Activated CD4-positive, CD25-positive, alpha-beta regulatory T cell treated with anti-CD3 and anti-CD28 coated beads, Interleukin-2, amount 50 U/mL, for 72 hours (primary cell): ENCODE measurements around the gene GLT8D2.

Experiments used
- DNase-seq: peaks from one replicate; pipeline ENCODE4 v3.0.0; 2021

The GLT8D2 gene

DNA sequence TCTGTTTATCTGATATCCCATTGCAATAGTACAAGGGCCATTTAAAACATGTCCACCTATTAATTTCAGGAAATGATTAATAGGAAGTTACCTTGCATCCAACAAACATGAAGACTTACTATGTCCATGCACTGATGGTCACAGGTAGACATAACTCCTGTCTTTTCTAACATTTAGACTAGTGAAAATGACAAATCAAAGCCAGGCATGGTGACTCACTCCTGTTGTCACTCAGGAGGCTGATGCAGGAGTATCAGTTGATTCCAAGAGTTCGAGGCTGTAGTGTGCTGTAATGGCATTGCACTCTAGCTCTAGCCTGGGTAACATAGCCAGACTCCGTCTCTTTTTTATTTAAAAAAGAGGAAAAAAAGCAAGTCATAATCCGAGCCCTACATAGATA is 105.0 kb downstream of the GLT8D2 start:
- DNase-seq = no peak
